ENCODE data around the gene TBPL2.
"Not testable (repeated sequence)": the region's sequence is repeated elsewhere in the genome, so short reads cannot be mapped to it uniquely, and the experiment has no call there.

Gene TBPL2

GRCh38 chr14:55430024-55430690 lies 10.3 kb downstream of the TBPL2 start:
- no peak for DNase-seq
- no peak overlapping the region for H3K4me3 Mint-ChIP-seq
- TF ChIP-seq CTCF (IDR thresholded peaks at IDR 0.05) = peak; percentile 16
- H3K27ac Mint-ChIP-seq = no peak overlapping the region
- H3K36me3 Mint-ChIP-seq (ENCODE audit: low read depth) = no peaks in the 10 kb centered on the region
- no peaks in the 10 kb centered on the region for H3K9me3 Mint-ChIP-seq
- H3K27me3 Mint-ChIP-seq (ENCODE audit: low read depth, poor library complexity) = peaks cover 19% of the 10 kb centered on the region
- no peaks in the 10 kb centered on the region for H3K4me1 Mint-ChIP-seq

GRCh38 chr14:55427439-55427838 lies 13.0 kb downstream of the TBPL2 start:
- no peaks in the 10 kb centered on the region for H3K36me3 Mint-ChIP-seq (ENCODE audit: low read depth)
- H3K9me3 Mint-ChIP-seq = no peaks in the 10 kb centered on the region
- H3K27ac Mint-ChIP-seq = no peak overlapping the region
- no peak for DNase-seq
- H3K4me1 Mint-ChIP-seq = no peaks in the 10 kb centered on the region
- H3K4me3 Mint-ChIP-seq = no peak overlapping the region
- no peak for TF ChIP-seq CTCF (IDR thresholded peaks at IDR 0.05)
- peaks cover 23% of the 10 kb centered on the region for H3K27me3 Mint-ChIP-seq (ENCODE audit: low read depth, poor library complexity)

- no peak overlapping the region for H3K27ac Mint-ChIP-seq
- H3K36me3 Mint-ChIP-seq (ENCODE audit: low read depth) = no peaks in the 10 kb centered on the region
- H3K4me1 Mint-ChIP-seq = no peaks in the 10 kb centered on the region
- no peaks in the 10 kb centered on the region for H3K9me3 Mint-ChIP-seq
- H3K27me3 Mint-ChIP-seq (ENCODE audit: low read depth, poor library complexity) = peaks cover 28% of the 10 kb centered on the region
- H3K4me3 Mint-ChIP-seq = no peak overlapping the region
- TF ChIP-seq CTCF (IDR thresholded peaks at IDR 0.05) = no peak
- DNase-seq = no peak
These were observed 13.5 kb downstream of the TBPL2 start for GRCh38 chr14:55426891-55427290.

- no peaks in the 10 kb centered on the region for H3K4me1 Mint-ChIP-seq
- H3K27me3 Mint-ChIP-seq (ENCODE audit: low read depth, poor library complexity) = peaks cover 29% of the 10 kb centered on the region
- H3K4me3 Mint-ChIP-seq = no peak overlapping the region
- no peak for DNase-seq
- TF ChIP-seq CTCF (IDR thresholded peaks at IDR 0.05) = no peak
- no peaks in the 10 kb centered on the region for H3K36me3 Mint-ChIP-seq (ENCODE audit: low read depth)
- no peaks in the 10 kb centered on the region for H3K9me3 Mint-ChIP-seq
- no peak overlapping the region for H3K27ac Mint-ChIP-seq
These were observed 15.3 kb downstream of the TBPL2 start for GRCh38 chr14:55425091-55425490.

GRCh38 chr14:55423969-55424368 lies 16.4 kb downstream of the TBPL2 start:
- TF ChIP-seq CTCF (IDR thresholded peaks at IDR 0.05) = no peak
- H3K27me3 Mint-ChIP-seq (ENCODE audit: low read depth, poor library complexity) = peaks cover 30% of the 10 kb centered on the region
- no peaks in the 10 kb centered on the region for H3K36me3 Mint-ChIP-seq (ENCODE audit: low read depth)
- H3K9me3 Mint-ChIP-seq = no peaks in the 10 kb centered on the region
- H3K27ac Mint-ChIP-seq = no peak overlapping the region
- H3K4me1 Mint-ChIP-seq = no peaks in the 10 kb centered on the region
- DNase-seq = no peak
- no peak overlapping the region for H3K4me3 Mint-ChIP-seq

GRCh38 chr14:55422338-55422737 lies 18.1 kb downstream of the TBPL2 start:
- not testable (repeated sequence) for DNase-seq; H3K27ac Mint-ChIP-seq; H3K9me3 Mint-ChIP-seq; H3K36me3 Mint-ChIP-seq (ENCODE audit: low read depth); H3K4me1 Mint-ChIP-seq; H3K4me3 Mint-ChIP-seq
- H3K27me3 Mint-ChIP-seq (ENCODE audit: low read depth, poor library complexity) = peaks cover 31% of the 10 kb centered on the region

Measured in nephron progenitor cell (in vitro differentiated cells).